Measurements from ENCODE around the gene SIRT6.
"Not testable (repeated sequence)": the region's sequence is repeated elsewhere in the genome, so short reads cannot be mapped to it uniquely, and the experiment has no call there.

SIRT6 gene
- total RNA-seq: 15.1 to 27.7 (median 16.0) reads per million in 4 experiments

GRCh38 chr19:4182084-4182810, at the start of gene SIRT6, which contains the start of gene ANKRD24:
TSS of gene SIRT6 (minus strand) at chr19:4182563. CDS start at chr19:4182539, 24 bp downstream.
TSS of gene ANKRD24 (plus strand) at chr19:4182689. CDS start at chr19:4186426, 3,737 bp downstream.
- peak; percentile 93 for DNase-seq

GRCh38 chr19:4232139-4232538, 49.8 kb upstream of the SIRT6 start:
- DNase-seq: not testable (repeated sequence)

GRCh38 chr19:4231521-4231920, 49.2 kb upstream of the SIRT6 start:
- not testable (repeated sequence) for DNase-seq

GRCh38 chr19:4230237-4230636, 47.9 kb upstream of the SIRT6 start:
- not testable (repeated sequence) for DNase-seq

- DNase-seq: no peak
Observed at GRCh38 chr19:4229179-4229931, 47.0 kb upstream of the SIRT6 start, which contains the start of gene EBI3. TSS of gene EBI3 (plus strand) at chr19:4229523. CDS start at chr19:4229551, 28 bp downstream.

GRCh38 chr19:4228765-4229178, 46.4 kb upstream of the SIRT6 start:
- no peak for DNase-seq

- DNase-seq: no peak
Observed at GRCh38 chr19:4227771-4228170, 45.4 kb upstream of the SIRT6 start.

GRCh38 chr19:4225885-4226284, 43.5 kb upstream of the SIRT6 start:
- DNase-seq: no peak

GRCh38 chr19:4224470-4224869, 42.1 kb upstream of the SIRT6 start:
- DNase-seq: no peak

GRCh38 chr19:4220188-4220587, 37.8 kb upstream of the SIRT6 start:
- DNase-seq: no peak

GRCh38 chr19:4218523-4218922, 36.2 kb upstream of the SIRT6 start:
- not testable (repeated sequence) for DNase-seq

GRCh38 chr19:4217429-4218264, 35.3 kb upstream of the SIRT6 start:
- no peak for DNase-seq

GRCh38 chr19:4216846-4217245, 34.5 kb upstream of the SIRT6 start:
- DNase-seq: no peak

- DNase-seq: no peak
Observed at GRCh38 chr19:4215807-4216206, 33.4 kb upstream of the SIRT6 start.

GRCh38 chr19:4213116-4213515, 30.8 kb upstream of the SIRT6 start:
- DNase-seq: no peak

GRCh38 chr19:4210166-4210731, 27.9 kb upstream of the SIRT6 start:
- DNase-seq: no peak

GRCh38 chr19:4208385-4209094, 26.2 kb upstream of the SIRT6 start:
- DNase-seq: no peak

- DNase-seq: no peak
Observed at GRCh38 chr19:4206818-4207484, 24.6 kb upstream of the SIRT6 start.

GRCh38 chr19:4201798-4202197, 19.4 kb upstream of the SIRT6 start:
- no peak for DNase-seq

GRCh38 chr19:4200940-4201542, 18.7 kb upstream of the SIRT6 start:
- no peak for DNase-seq
